HCT116 (cell line): ENCODE results near the gene CTNNAL1. TPM values are rescaled to one million over a fixed set of nuclear protein-coding genes. Genes with fewer than 3 reads are reported as not detected.

Experiments used
- ATAC-seq: fragments of 200-7000 bp; cut with Tn5 transposase; 2 replicates; pipeline ENCODE4 v1.9.1; 2020; ENCODE audit warnings: mild to moderate bottlenecking, moderate library complexity
- BruUV-seq: library from RNA; stranded (reverse); fragments of 400-500 nt; replicated peaks from 2 replicates; lab custom pipeline; 2021; lab: Mats Ljungman, UMichigan
- CTCF ChIA-PET: fragments of 300-600 bp; sonication (Branson Sonifier 250); formaldehyde crosslinking; loops from one replicate; lab custom pipeline; 2021; ENCODE audit warnings: antibody characterized with exemption; lab: Charles Lee
- POLR2A ChIA-PET: fragments of 300-600, 350-600 bp; sonication (Branson Sonifier 250); formaldehyde crosslinking; loops from one replicate; lab custom pipeline; 2021; ENCODE audit warnings: antibody characterized with exemption; lab: Charles Lee
- RAD21 ChIA-PET, 2 experiments: fragments of 300-600 bp; sonication (Branson Sonifier 250); formaldehyde crosslinking; loops; one replicate each; lab custom pipeline; 2023; ENCODE audit warnings: low total read pairs in 2 of 2; ENCODE audit not compliant: uncharacterized antibody in 2 of 2, unreplicated experiment in 2 of 2, low non-redundant PET in 1 of 2; lab: Charles Lee
- DNase-seq: peaks from one replicate; pipeline ENCODE4 v3.0.0-alpha.2; 2010; ENCODE audit warnings: low read depth, low spot score
- H2AFZ ChIP-seq: fragments of 200-600 bp; shearing (Covaris generic), sonication (generic); 2 replicates; pipeline ENCODE4 v1.6.1; 2017; ENCODE audit warnings: low read depth, mixed run types, mixed read lengths, antibody characterized with exemption, low read length; ENCODE audit not compliant: poor library complexity, severe bottlenecking
- H3K27ac ChIP-seq: 2 replicates; pipeline ENCODE4 v1.5.1; 2012; ENCODE audit warnings: low read depth, low read length
- H3K27me3 ChIP-seq: fragments of 200-600 bp; sonication (generic); 2 replicates; pipeline ENCODE4 v1.6.1; 2016; ENCODE audit warnings: mixed run types, low read length, mixed read lengths; ENCODE audit not compliant: insufficient read depth
- H3K36me3 ChIP-seq, 2 experiments: fragments of 200-500 bp in 1 of 2; fragments of 200-600 bp in 1 of 2; sonication (Bioruptor generic) in 1 of 2; sonication (generic) in 1 of 2; 2 replicates each; pipeline versions ENCODE4 v1.5.1 to v1.6.1; 2014 to 2016; ENCODE audit warnings: low read length in 2 of 2, inconsistent platforms in 1 of 2, mixed read lengths in 1 of 2, mixed run types in 1 of 2; ENCODE audit not compliant: insufficient read depth in 2 of 2, control insufficient read depth in 1 of 2
- H3K4me1 ChIP-seq, 2 experiments: fragments of 200-600 bp in 1 of 2; sonication (generic) in 1 of 2; 2 replicates each; pipeline versions ENCODE4 v1.5.1 to v1.6.1; 2012 to 2017; ENCODE audit warnings: low read length in 2 of 2, inconsistent platforms in 1 of 2, mild to moderate bottlenecking in 1 of 2, mixed read lengths in 1 of 2, mixed run types in 1 of 2, moderate library complexity in 1 of 2; ENCODE audit not compliant: insufficient read depth in 2 of 2, control insufficient read depth in 1 of 2
- H3K4me2 ChIP-seq: fragments of 200-600 bp; sonication (generic); 2 replicates; pipeline ENCODE4 v1.6.1; 2017; ENCODE audit warnings: mixed run types, low read length, mixed read lengths
- H3K4me3 ChIP-seq, 2 experiments: fragments of 200-600 bp in 1 of 2; sonication (generic) in 1 of 2; replicated peaks in 1 of 2; 2 replicates each; pipeline ENCODE4 v1.5.1; 2011 to 2016; ENCODE audit warnings: low read length in 2 of 2, control low read depth in 1 of 2, low read depth in 1 of 2, mild to moderate bottlenecking in 1 of 2, mixed read lengths in 1 of 2, mixed run types in 1 of 2
- H3K79me2 ChIP-seq: fragments of 200-600 bp; sonication (generic); 2 replicates; pipeline ENCODE4 v1.6.1; 2017; ENCODE audit warnings: mild to moderate bottlenecking, mixed run types, low read length, moderate library complexity, mixed read lengths; ENCODE audit not compliant: insufficient read depth
- H3K9ac ChIP-seq: fragments of 200-600 bp; sonication (generic); 2 replicates; pipeline ENCODE4 v1.6.1; 2016; ENCODE audit warnings: low read length, mixed read lengths
- H3K9me2 ChIP-seq: fragments of 200-600 bp; sonication (generic), shearing (Covaris generic); 2 replicates; pipeline ENCODE4 v1.6.1; 2017; ENCODE audit warnings: mixed run types, mild to moderate bottlenecking, moderate library complexity; ENCODE audit not compliant: insufficient read depth
- H3K9me3 ChIP-seq, 2 experiments: fragments of 200-500 bp in 1 of 2; fragments of 200-600 bp in 1 of 2; sonication (Bioruptor generic) in 1 of 2; sonication (generic) in 1 of 2; 2 replicates each; pipeline ENCODE4 v1.6.1; 2014 to 2017; ENCODE audit warnings: low read length in 2 of 2, mixed read lengths in 2 of 2, inconsistent platforms in 1 of 2, low read depth in 1 of 2, mild to moderate bottlenecking in 1 of 2, mixed run types in 1 of 2, moderate library complexity in 1 of 2; ENCODE audit not compliant: control insufficient read depth in 1 of 2, insufficient read depth in 1 of 2
- H4K20me1 ChIP-seq: fragments of 200-600 bp; sonication (generic), shearing (Covaris generic); 2 replicates; pipeline ENCODE4 v1.6.1; 2017; ENCODE audit warnings: mixed run types, mild to moderate bottlenecking, moderate library complexity; ENCODE audit not compliant: insufficient read depth
- CTCF ChIP-seq, 3 experiments: fragments of 200-600 bp in 1 of 3; sonication (generic) in 1 of 3; IDR thresholded peaks in 2 of 3; conservative IDR thresholded peaks in 1 of 3; 2 replicates each; pipeline ENCODE4 v1.5.1; 2012 to 2017; ENCODE audit warnings: low read depth in 2 of 3, low read length in 2 of 3, antibody characterized with exemption in 1 of 3, borderline replicate concordance in 1 of 3, control low read depth in 1 of 3, mild to moderate bottlenecking in 1 of 3, mixed read lengths in 1 of 3, mixed run types in 1 of 3, moderate library complexity in 1 of 3; ENCODE audit not compliant: insufficient read depth in 1 of 3
- RAD21 ChIP-seq: IDR thresholded peaks from 2 replicates; pipeline ENCODE4 v1.6.1; 2012; ENCODE audit warnings: low read depth, mild to moderate bottlenecking
- TCF7L2 ChIP-seq: IDR thresholded peaks from 2 replicates; pipeline ENCODE4 v1.7.0; 2011; ENCODE audit warnings: borderline replicate concordance, inconsistent platforms; ENCODE audit not compliant: insufficient read depth, insufficient read length; ENCODE audit errors: extremely low read depth
- YY1 ChIP-seq: IDR thresholded peaks from 2 replicates; pipeline ENCODE4 v1.6.1; 2011; ENCODE audit warnings: low read length, low read depth, moderate library complexity, mild to moderate bottlenecking; ENCODE audit not compliant: insufficient replicate concordance; ENCODE audit errors: extremely low read depth
- intact Hi-C: fragments of 100-400 bp; cut with micrococcal nuclease; formaldehyde crosslinking; loops from 2 replicates; pipeline ENCODE4 v1.10.0; 2022
- total RNA-seq: library from RNA; stranded (reverse); gene quantifications from one replicate; pipeline ENCODE4 v1.2.1, GENCODE V29; 2021; ENCODE audit not compliant: unreplicated experiment

Gene CTNNAL1
- total RNA-seq, 1 experiment from 2014 or later = 87.2 TPM

- peaks cover 0 to 5% of the 10 kb centered on the region in 2 experiments; a peak in 1 of 4 replicates for H3K36me3 ChIP-seq
- intact Hi-C loops = loop anchor here (5.0 kb wide), 1 partner anchor 1303 kb away; the partner anchor contains the start of gene TXN
- H3K79me2 ChIP-seq = no peaks in the 10 kb centered on the region; the same call in 1 of the 2 replicates
- H3K9me2 ChIP-seq = no peaks in the 10 kb centered on the region
- RAD21 ChIA-PET = interaction anchor here in 1 of 2 experiments (0.7 kb wide), 1 partner anchor 55 kb away, joined by 4 read pairs; no protein-coding TSS in a partner anchor
- CTCF ChIA-PET = interaction anchor here (0.6 to 1.9 kb wide), 20 partner anchors 8 to 391 kb away, joined by 3 to 11 read pairs (median 4); no protein-coding TSS in a partner anchor
- no peaks in the 10 kb centered on the region for H3K4me1 ChIP-seq
- no peak overlapping the region for H3K4me2 ChIP-seq
- no peak overlapping the region for H2AFZ ChIP-seq
- POLR2A ChIA-PET = no interaction called here
- TF ChIP-seq TCF7L2 (no peak), RAD21 (peak; percentile 57), CTCF (IDR thresholded peaks at IDR 0.05 in 2 of 3, conservative IDR thresholded peaks at IDR 0.05 in 1 of 3; ENCODE audit: borderline replicate concordance in 1 of 3, insufficient read depth in 1 of 3, low read depth in 2 of 3, low read length in 2 of 3) (peak; percentile 33 to 62 (median 58); a peak in 5 of 6 replicates)
- no peak for ATAC-seq
- no peak overlapping the region for H3K27ac ChIP-seq
- H4K20me1 ChIP-seq = no peaks in the 10 kb centered on the region
- no TSS peak for BruUV-seq
- H3K27me3 ChIP-seq = no peaks in the 10 kb centered on the region
- peak; percentile 37 for DNase-seq
- H3K9me3 ChIP-seq = no peaks in the 10 kb centered on the region
- H3K4me3 ChIP-seq = no peak overlapping the region
- no peak overlapping the region for H3K9ac ChIP-seq
Observed at GRCh38 chr9:108953983-108954574, 59.2 kb downstream of the CTNNAL1 start.

DNA sequence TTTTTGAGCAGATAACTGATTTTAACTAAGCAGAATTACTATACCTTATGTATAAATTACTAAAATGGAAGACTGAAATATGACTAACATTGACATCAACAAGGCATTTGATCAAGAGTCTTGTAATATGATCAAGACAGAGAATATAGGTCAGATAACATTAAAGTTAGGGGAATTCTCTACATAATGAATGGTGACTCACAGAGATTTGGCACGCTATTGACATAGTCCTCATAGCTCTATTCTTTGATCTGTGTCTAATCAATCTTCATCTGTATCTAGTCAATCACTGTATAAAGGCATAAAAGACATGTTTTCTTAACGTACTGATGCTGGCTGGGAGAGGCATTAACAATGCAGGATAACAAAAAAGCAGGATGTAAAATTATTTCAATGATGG is 61.7 kb downstream of the CTNNAL1 start:
- RAD21 ChIA-PET = no interaction called here
- peak; percentile 69 for TF ChIP-seq TCF7L2
- TF ChIP-seq YY1 = no peak
- Histone ChIP-seq H3K9me3 (no peaks in the 10 kb centered on the region), H3K4me3 (no peak overlapping the region), H3K27me3 (no peaks in the 10 kb centered on the region), H3K4me2 (no peak overlapping the region), H3K79me2 (no peaks in the 10 kb centered on the region; the same call in 1 of the 2 replicates), H3K9me2 (no peaks in the 10 kb centered on the region), H3K36me3 (peaks cover 0 to 8% of the 10 kb centered on the region in 2 experiments; a peak in 1 of 4 replicates), H3K9ac (no peak overlapping the region), H4K20me1 (no peaks in the 10 kb centered on the region), H3K27ac (no peak overlapping the region), H3K4me1 (no peaks in the 10 kb centered on the region), H2AFZ (no peak overlapping the region)
- DNase-seq (no peak), ATAC-seq (no peak)
- CTCF ChIA-PET = no interaction called here
- POLR2A ChIA-PET = no interaction called here
- intact Hi-C loops = loop anchor here (5.0 kb wide), 1 partner anchor 1306 kb away; the partner anchor contains the start of gene TXN
- BruUV-seq = no TSS peak
